ENCODE data around the gene YPEL1.

DNA sequence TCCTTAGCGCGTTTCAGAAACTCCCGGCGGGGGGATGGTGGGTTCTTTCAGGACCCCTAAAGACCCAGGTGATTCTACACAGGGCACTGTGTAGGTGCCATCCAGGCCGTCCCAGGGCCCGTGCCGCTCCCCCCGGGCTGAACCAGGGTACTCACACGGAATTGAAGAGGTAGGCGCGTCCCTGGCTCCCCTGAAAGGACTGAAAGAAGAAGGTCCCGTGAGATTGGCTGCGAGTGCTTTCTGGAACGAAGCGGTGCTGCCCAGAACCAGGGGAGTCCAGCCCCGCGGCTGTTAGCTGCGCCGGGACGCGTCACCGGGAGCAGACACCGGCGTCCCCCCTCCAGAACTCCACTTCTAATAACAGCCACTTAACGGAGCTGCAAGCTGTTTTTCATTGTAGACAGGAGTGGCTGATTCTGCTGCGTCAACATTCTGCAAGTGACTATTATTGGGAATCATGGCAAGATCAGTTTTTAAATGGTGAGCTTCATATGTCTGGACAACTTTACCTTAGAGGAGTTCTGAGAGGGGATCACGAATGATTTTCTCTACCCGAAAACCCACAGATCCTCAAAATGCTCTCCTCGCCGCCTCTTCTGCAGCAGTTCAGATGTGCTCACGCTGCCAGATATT is 31.8 kb downstream of the YPEL1 start:
- TF ChIP-seq, protein P1, sequence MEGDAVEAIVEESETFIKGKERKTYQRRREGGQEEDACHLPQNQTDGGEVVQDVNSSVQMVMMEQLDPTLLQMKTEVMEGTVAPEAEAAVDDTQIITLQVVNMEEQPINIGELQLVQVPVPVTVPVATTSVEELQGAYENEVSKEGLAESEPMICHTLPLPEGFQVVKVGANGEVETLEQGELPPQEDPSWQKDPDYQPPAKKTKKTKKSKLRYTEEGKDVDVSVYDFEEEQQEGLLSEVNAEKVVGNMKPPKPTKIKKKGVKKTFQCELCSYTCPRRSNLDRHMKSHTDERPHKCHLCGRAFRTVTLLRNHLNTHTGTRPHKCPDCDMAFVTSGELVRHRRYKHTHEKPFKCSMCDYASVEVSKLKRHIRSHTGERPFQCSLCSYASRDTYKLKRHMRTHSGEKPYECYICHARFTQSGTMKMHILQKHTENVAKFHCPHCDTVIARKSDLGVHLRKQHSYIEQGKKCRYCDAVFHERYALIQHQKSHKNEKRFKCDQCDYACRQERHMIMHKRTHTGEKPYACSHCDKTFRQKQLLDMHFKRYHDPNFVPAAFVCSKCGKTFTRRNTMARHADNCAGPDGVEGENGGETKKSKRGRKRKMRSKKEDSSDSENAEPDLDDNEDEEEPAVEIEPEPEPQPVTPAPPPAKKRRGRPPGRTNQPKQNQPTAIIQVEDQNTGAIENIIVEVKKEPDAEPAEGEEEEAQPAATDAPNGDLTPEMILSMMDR (IDR thresholded peaks at IDR 0.05): no peak
- no peak for TF ChIP-seq EZH2 (IDR thresholded peaks at IDR 0.05; ENCODE audit: borderline replicate concordance, insufficient read depth, low read depth, low read length, poor library complexity, severe bottlenecking)

Data from B cell (primary cell).